Measurements from ENCODE around the gene DACH1.

DNA sequence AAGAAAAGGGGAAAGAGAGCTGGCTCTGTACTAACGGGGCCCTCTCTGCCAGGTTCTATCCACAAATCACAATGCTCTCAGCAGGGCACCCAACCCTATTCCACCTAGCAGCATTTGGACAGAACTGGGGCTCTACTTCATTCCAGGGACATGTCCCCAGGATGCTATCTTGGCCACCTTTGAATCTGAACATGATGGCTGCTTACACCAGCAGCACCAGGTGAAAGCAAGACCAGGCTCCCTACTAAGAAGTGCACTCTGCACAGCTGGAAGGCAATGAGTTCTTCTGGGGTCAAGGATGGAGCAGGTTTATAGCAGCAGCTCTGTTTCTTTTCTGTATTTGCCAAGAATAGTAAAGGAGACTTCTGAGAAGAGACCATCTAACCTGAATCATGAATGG is 222.4 kb downstream of the DACH1 start:
- TF ChIP-seq CTCF (conservative IDR thresholded peaks at IDR 0.05): no peak
- no peak for TF ChIP-seq ZFX (IDR thresholded peaks at IDR 0.05)
